WTC11 (cell line): ENCODE measurements around the gene FAM114A1. TPM values are rescaled to one million over a fixed set of nuclear protein-coding genes. Genes with fewer than 3 reads are reported as not detected.

Experiments used
- ATAC-seq: fragments of 200-7000 bp; cut with Tn5 transposase; 2 replicates; pipeline ENCODE4 v1.10.0; 2021; ENCODE audit warnings: mild to moderate bottlenecking, moderate library complexity
- CTCF ChIA-PET: fragments of 300-600 bp; sonication (Branson Sonifier 250); formaldehyde crosslinking; loops from one replicate; lab custom pipeline; 2021; ENCODE audit warnings: antibody characterized with exemption; lab: Charles Lee
- POLR2A ChIA-PET: fragments of 350-600 bp; sonication (Branson Sonifier 250); formaldehyde crosslinking; loops from one replicate; lab custom pipeline; 2021; ENCODE audit warnings: antibody characterized with exemption; lab: Charles Lee
- DNase-seq: peaks from one replicate; pipeline ENCODE4 v3.0.0; 2021; ENCODE audit warnings: low spot score
- H3K27ac Mint-ChIP-seq: 2 replicates; pipeline ENCODE4 v1.8.0; 2021; ENCODE audit warnings: mixed read lengths
- H3K27me3 Mint-ChIP-seq: 2 replicates; pipeline ENCODE4 v1.8.0; 2021; ENCODE audit warnings: low read depth, mild to moderate bottlenecking, moderate library complexity, mixed read lengths
- H3K36me3 Mint-ChIP-seq: 2 replicates; pipeline ENCODE4 v1.8.0; 2021; ENCODE audit warnings: mixed read lengths
- H3K4me1 Mint-ChIP-seq: 2 replicates; pipeline ENCODE4 v1.8.0; 2022; ENCODE audit warnings: mixed read lengths
- H3K4me3 Mint-ChIP-seq: 2 replicates; pipeline ENCODE4 v1.8.0; 2021; ENCODE audit warnings: mild to moderate bottlenecking, moderate library complexity, mixed read lengths
- H3K9me3 Mint-ChIP-seq: 2 replicates; pipeline ENCODE4 v1.8.0; 2021; ENCODE audit warnings: mixed read lengths
- CBFB ChIP-seq: sonication (generic); formaldehyde crosslinking; IDR thresholded peaks from 2 replicates; pipeline ENCODE4 v1.8.1; 2022; ENCODE audit warnings: mild to moderate bottlenecking, low read depth, missing genetic modification reagents
- ETV6 ChIP-seq: sonication (generic); formaldehyde crosslinking; IDR thresholded peaks from 2 replicates; pipeline ENCODE4 v1.8.1; 2022; ENCODE audit warnings: mild to moderate bottlenecking, missing genetic modification reagents
- FOXK1 ChIP-seq: sonication (generic); formaldehyde crosslinking; IDR thresholded peaks from 2 replicates; pipeline ENCODE4 v1.8.0; 2022; ENCODE audit warnings: mild to moderate bottlenecking, moderate library complexity, missing genetic modification reagents
- NFATC4 ChIP-seq: fragments of 250-450 bp; sonication (Bioruptor Pico); IDR thresholded peaks from 2 replicates; pipeline ENCODE4 v1.9.0; 2021; ENCODE audit warnings: mild to moderate bottlenecking
- PRRX2 ChIP-seq: fragments of 250-450 bp; sonication (Bioruptor Pico); IDR thresholded peaks from 2 replicates; pipeline ENCODE4 v1.8.0; 2021; ENCODE audit warnings: mild to moderate bottlenecking
- SP1 ChIP-seq: sonication (generic); formaldehyde crosslinking; conservative IDR thresholded peaks from 2 replicates; pipeline ENCODE4 v1.8.1; 2022; ENCODE audit warnings: missing genetic modification reagents
- ZNF121 ChIP-seq: sonication (generic); formaldehyde crosslinking; IDR thresholded peaks from 2 replicates; pipeline ENCODE4 v1.8.0; 2023; ENCODE audit warnings: missing genetic modification reagents
- ZNF317 ChIP-seq: sonication (generic); formaldehyde crosslinking; IDR thresholded peaks from 2 replicates; pipeline ENCODE4 v1.8.1; 2023; ENCODE audit warnings: low read depth, mild to moderate bottlenecking, moderate library complexity, missing genetic modification reagents, borderline replicate concordance
- ZNF416 ChIP-seq: fragments of 250-450 bp; sonication (Bioruptor Pico); IDR thresholded peaks from 2 replicates; pipeline ENCODE4 v1.9.0; 2021; ENCODE audit warnings: mild to moderate bottlenecking, inconsistent platforms
- ZNF671 ChIP-seq: fragments of 250-450 bp; sonication (Bioruptor Pico); IDR thresholded peaks from 2 replicates; pipeline ENCODE4 v1.8.0; 2021; ENCODE audit warnings: mild to moderate bottlenecking
- total RNA-seq: library from RNA; stranded (reverse); gene quantifications from 3 replicates; pipeline ENCODE4 v1.2.3, GENCODE V29; 2021
- TF ChIP-seq, protein P1 (sequence below): sonication (generic); formaldehyde crosslinking; IDR thresholded peaks from 2 replicates; pipeline ENCODE4 v1.8.0; 2023; ENCODE audit warnings: mild to moderate bottlenecking, missing genetic modification reagents
- TF ChIP-seq, protein P2 (sequence below): sonication (generic); formaldehyde crosslinking; IDR thresholded peaks from 2 replicates; pipeline ENCODE4 v1.8.1; 2022; ENCODE audit warnings: low read depth, mild to moderate bottlenecking, moderate library complexity, missing genetic modification reagents, borderline replicate concordance
- TF ChIP-seq, protein P3 (sequence below): sonication (generic); formaldehyde crosslinking; IDR thresholded peaks from 2 replicates; pipeline ENCODE4 v1.8.1; 2022; ENCODE audit warnings: mild to moderate bottlenecking, moderate library complexity, missing genetic modification reagents
- TF ChIP-seq, protein P4 (sequence below): fragments of 250-450 bp; sonication (Bioruptor Pico); conservative IDR thresholded peaks from 2 replicates; pipeline ENCODE4 v1.9.0; 2021; ENCODE audit warnings: mild to moderate bottlenecking
- TF ChIP-seq, protein P5 (sequence below): fragments of 250-450 bp; sonication (Bioruptor Pico); IDR thresholded peaks from 2 replicates; pipeline ENCODE4 v1.9.0; 2021; ENCODE audit warnings: mild to moderate bottlenecking, borderline replicate concordance
- TF ChIP-seq, protein P6 (sequence below): sonication (generic); formaldehyde crosslinking; IDR thresholded peaks from 2 replicates; pipeline ENCODE4 v1.8.0; 2023; ENCODE audit warnings: missing genetic modification reagents, mild to moderate bottlenecking, borderline replicate concordance

FAM114A1 gene
- total RNA-seq, 1 experiment from 2014 or later: 17.6 TPM

DNA sequence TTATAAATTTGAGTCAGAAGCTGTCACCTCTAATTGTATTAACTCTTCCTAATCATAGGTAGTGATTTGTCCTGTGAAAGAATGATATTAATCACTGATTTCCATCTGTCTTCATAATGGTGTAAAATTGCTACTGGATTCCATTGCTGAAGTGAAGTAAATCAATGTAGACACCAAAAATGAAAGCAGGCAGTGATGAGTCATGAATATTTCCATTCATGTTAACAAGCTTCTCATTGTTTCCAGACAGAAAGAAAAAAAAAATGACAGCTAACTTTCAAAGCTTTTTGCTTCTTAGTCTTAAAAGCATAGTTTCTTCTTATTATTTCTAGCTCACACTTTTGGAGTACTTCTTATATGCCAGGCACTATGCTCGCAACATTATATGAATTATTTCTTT, 21.5 kb downstream of the FAM114A1 start:
- Mint-ChIP-seq H3K36me3 (peaks cover 3% of the 10 kb centered on the region; the same call in 1 of the 2 replicates), H3K27me3 (no peaks in the 10 kb centered on the region), H3K27ac (no peak overlapping the region), H3K9me3 (peaks cover 3% of the 10 kb centered on the region), H3K4me1 (peaks cover 45% of the 10 kb centered on the region), H3K4me3 (no peak overlapping the region)
- ChIA-PET POLR2A (no interaction called here), CTCF (interaction anchor here (1.7 to 3.5 kb wide), 2 partner anchors 28 to 246 kb away, joined by 5 to 14 read pairs; no protein-coding TSS in a partner anchor)
- DNase-seq: no peak
- no peak for ATAC-seq
- no peak for TF ChIP-seq ZNF416 (CRISPR knock-in tag)
- TF ChIP-seq, protein P1, sequence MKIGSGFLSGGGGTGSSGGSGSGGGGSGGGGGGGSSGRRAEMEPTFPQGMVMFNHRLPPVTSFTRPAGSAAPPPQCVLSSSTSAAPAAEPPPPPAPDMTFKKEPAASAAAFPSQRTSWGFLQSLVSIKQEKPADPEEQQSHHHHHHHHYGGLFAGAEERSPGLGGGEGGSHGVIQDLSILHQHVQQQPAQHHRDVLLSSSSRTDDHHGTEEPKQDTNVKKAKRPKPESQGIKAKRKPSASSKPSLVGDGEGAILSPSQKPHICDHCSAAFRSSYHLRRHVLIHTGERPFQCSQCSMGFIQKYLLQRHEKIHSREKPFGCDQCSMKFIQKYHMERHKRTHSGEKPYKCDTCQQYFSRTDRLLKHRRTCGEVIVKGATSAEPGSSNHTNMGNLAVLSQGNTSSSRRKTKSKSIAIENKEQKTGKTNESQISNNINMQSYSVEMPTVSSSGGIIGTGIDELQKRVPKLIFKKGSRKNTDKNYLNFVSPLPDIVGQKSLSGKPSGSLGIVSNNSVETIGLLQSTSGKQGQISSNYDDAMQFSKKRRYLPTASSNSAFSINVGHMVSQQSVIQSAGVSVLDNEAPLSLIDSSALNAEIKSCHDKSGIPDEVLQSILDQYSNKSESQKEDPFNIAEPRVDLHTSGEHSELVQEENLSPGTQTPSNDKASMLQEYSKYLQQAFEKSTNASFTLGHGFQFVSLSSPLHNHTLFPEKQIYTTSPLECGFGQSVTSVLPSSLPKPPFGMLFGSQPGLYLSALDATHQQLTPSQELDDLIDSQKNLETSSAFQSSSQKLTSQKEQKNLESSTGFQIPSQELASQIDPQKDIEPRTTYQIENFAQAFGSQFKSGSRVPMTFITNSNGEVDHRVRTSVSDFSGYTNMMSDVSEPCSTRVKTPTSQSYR (CRISPR knock-in tag): no peak
- TF ChIP-seq, protein P2, sequence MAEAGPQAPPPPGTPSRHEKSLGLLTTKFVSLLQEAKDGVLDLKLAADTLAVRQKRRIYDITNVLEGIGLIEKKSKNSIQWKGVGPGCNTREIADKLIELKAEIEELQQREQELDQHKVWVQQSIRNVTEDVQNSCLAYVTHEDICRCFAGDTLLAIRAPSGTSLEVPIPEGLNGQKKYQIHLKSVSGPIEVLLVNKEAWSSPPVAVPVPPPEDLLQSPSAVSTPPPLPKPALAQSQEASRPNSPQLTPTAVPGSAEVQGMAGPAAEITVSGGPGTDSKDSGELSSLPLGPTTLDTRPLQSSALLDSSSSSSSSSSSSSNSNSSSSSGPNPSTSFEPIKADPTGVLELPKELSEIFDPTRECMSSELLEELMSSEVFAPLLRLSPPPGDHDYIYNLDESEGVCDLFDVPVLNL (CRISPR knock-in tag): no peak

DNA sequence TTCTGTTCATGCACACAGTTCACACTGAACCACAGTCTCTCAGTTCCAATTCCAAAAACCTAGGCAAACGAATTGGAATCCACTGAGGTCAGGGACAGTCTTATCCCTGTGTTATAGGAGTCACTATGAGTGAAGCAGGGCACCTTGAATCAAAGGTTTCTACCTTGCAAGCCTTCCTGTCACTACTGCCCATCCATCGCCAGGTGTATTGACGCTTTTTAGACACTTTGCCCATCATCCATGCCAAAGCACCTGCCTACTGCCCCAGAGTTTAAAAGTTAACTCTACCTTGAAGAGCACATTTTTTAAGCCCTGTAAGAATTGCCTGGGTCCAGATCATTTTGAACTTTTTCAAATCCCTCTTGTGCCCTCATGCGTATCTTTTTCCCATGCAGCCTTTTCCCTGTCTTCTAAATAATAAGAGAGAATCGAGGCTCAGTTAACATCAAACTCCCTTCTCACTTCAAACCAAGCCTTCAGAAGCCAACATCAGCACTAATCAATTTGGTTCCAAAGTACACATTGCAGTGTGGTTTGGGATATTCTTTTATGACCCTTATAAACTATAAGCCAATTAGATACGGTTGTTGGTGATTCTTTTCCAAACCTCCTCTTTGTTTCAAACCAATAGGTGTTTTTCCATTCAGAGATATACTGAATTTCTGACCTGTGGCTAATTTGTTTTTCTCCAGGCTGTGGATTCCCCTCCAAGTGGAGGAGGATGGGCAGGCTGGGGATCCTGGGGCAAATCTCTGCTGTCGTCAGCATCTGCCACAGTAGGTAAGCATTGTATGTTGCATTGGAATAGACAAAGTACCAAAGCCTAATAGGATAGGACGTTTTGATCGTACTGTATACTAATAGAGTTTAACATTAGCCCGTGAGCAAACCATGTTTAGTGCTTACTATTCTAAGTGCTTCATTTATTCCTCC, 23.7 kb downstream of the FAM114A1 start:
- Mint-ChIP-seq H3K27me3 (no peaks in the 10 kb centered on the region), H3K4me3 (no peak overlapping the region), H3K9me3 (peaks cover 3% of the 10 kb centered on the region), H3K27ac (no peak overlapping the region), H3K4me1 (peaks cover 32% of the 10 kb centered on the region), H3K36me3 (peaks cover 3% of the 10 kb centered on the region; the same call in 1 of the 2 replicates)
- DNase-seq (no peak), ATAC-seq (no peak)
- CTCF ChIA-PET: interaction anchor here (1.3 to 1.9 kb wide), 2 partner anchors 31 to 132 kb away, joined by 5 to 8 read pairs; no protein-coding TSS in a partner anchor
- TF ChIP-seq, protein P3, sequence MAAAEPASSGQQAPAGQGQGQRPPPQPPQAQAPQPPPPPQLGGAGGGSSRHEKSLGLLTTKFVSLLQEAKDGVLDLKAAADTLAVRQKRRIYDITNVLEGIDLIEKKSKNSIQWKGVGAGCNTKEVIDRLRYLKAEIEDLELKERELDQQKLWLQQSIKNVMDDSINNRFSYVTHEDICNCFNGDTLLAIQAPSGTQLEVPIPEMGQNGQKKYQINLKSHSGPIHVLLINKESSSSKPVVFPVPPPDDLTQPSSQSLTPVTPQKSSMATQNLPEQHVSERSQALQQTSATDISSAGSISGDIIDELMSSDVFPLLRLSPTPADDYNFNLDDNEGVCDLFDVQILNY (CRISPR knock-in tag): no peak
- TF ChIP-seq FOXK1 (CRISPR knock-in tag) (no peak), ZNF671 (no peak), PRRX2 (no peak), ETV6 (CRISPR knock-in tag) (no peak), ZNF121 (no peak), CBFB (CRISPR knock-in tag) (no peak), ZNF317 (CRISPR knock-in tag) (no peak), SP1 (CRISPR knock-in tag) (no peak), NFATC4 (CRISPR knock-in tag) (no peak)
- TF ChIP-seq, protein P4, sequence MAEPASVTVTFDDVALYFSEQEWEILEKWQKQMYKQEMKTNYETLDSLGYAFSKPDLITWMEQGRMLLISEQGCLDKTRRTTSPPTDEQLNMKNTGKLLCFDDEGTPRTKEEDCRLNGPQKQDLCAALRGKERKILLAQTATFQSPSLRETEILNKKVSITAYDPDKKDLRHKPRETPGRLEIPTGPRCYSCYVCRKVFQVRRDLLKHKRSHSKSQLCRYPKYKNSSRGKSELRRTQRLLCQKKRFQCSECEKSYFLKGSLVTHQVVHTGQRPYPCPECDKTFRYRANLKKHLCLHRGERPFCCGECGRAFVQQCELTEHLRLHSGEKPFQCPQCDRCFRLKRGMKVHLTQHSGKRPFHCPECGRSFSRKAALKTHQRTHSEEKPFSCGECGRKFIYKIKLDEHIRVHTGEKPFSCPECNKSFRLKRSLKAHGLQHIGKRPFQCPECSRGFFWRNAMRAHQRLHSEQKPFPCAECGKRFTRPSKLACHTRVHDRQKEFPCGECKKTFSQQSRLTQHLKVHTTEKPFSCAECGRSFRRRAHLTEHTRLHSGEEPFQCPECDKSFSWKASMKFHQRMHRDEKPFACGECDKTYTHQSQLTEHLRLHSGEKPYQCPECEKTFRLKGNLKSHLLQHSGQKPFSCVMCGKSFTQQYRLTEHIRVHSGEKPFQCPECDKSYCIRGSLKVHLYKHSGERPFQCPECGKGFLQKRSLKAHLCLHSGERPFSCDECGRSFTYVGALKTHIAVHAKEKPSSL: no peak
- TF ChIP-seq, protein P5, sequence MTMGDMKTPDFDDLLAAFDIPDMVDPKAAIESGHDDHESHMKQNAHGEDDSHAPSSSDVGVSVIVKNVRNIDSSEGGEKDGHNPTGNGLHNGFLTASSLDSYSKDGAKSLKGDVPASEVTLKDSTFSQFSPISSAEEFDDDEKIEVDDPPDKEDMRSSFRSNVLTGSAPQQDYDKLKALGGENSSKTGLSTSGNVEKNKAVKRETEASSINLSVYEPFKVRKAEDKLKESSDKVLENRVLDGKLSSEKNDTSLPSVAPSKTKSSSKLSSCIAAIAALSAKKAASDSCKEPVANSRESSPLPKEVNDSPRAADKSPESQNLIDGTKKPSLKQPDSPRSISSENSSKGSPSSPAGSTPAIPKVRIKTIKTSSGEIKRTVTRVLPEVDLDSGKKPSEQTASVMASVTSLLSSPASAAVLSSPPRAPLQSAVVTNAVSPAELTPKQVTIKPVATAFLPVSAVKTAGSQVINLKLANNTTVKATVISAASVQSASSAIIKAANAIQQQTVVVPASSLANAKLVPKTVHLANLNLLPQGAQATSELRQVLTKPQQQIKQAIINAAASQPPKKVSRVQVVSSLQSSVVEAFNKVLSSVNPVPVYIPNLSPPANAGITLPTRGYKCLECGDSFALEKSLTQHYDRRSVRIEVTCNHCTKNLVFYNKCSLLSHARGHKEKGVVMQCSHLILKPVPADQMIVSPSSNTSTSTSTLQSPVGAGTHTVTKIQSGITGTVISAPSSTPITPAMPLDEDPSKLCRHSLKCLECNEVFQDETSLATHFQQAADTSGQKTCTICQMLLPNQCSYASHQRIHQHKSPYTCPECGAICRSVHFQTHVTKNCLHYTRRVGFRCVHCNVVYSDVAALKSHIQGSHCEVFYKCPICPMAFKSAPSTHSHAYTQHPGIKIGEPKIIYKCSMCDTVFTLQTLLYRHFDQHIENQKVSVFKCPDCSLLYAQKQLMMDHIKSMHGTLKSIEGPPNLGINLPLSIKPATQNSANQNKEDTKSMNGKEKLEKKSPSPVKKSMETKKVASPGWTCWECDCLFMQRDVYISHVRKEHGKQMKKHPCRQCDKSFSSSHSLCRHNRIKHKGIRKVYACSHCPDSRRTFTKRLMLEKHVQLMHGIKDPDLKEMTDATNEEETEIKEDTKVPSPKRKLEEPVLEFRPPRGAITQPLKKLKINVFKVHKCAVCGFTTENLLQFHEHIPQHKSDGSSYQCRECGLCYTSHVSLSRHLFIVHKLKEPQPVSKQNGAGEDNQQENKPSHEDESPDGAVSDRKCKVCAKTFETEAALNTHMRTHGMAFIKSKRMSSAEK: no peak
- TF ChIP-seq, protein P6, sequence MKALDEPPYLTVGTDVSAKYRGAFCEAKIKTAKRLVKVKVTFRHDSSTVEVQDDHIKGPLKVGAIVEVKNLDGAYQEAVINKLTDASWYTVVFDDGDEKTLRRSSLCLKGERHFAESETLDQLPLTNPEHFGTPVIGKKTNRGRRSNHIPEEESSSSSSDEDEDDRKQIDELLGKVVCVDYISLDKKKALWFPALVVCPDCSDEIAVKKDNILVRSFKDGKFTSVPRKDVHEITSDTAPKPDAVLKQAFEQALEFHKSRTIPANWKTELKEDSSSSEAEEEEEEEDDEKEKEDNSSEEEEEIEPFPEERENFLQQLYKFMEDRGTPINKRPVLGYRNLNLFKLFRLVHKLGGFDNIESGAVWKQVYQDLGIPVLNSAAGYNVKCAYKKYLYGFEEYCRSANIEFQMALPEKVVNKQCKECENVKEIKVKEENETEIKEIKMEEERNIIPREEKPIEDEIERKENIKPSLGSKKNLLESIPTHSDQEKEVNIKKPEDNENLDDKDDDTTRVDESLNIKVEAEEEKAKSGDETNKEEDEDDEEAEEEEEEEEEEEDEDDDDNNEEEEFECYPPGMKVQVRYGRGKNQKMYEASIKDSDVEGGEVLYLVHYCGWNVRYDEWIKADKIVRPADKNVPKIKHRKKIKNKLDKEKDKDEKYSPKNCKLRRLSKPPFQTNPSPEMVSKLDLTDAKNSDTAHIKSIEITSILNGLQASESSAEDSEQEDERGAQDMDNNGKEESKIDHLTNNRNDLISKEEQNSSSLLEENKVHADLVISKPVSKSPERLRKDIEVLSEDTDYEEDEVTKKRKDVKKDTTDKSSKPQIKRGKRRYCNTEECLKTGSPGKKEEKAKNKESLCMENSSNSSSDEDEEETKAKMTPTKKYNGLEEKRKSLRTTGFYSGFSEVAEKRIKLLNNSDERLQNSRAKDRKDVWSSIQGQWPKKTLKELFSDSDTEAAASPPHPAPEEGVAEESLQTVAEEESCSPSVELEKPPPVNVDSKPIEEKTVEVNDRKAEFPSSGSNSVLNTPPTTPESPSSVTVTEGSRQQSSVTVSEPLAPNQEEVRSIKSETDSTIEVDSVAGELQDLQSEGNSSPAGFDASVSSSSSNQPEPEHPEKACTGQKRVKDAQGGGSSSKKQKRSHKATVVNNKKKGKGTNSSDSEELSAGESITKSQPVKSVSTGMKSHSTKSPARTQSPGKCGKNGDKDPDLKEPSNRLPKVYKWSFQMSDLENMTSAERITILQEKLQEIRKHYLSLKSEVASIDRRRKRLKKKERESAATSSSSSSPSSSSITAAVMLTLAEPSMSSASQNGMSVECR (CRISPR knock-in tag): no peak
- POLR2A ChIA-PET: interaction anchor here (0.6 kb wide), 1 partner anchor 183 kb away, joined by 3 read pairs; no protein-coding TSS in a partner anchor
